ENCODE data around the gene ASB9.

GRCh38 chrX:15292861-15293260, 23.0 kb upstream of the ASB9 start:
- TF ChIP-seq HDGF (IDR thresholded peaks at IDR 0.05), result no peak
- no peak for TF ChIP-seq PCBP1 (IDR thresholded peaks at IDR 0.05; ENCODE audit: low read depth, low read length, poor library complexity, severe bottlenecking)
- no peak for TF ChIP-seq ZNF785 (CRISPR knock-in tag; IDR thresholded peaks at IDR 0.05)
- TF ChIP-seq, protein P1, sequence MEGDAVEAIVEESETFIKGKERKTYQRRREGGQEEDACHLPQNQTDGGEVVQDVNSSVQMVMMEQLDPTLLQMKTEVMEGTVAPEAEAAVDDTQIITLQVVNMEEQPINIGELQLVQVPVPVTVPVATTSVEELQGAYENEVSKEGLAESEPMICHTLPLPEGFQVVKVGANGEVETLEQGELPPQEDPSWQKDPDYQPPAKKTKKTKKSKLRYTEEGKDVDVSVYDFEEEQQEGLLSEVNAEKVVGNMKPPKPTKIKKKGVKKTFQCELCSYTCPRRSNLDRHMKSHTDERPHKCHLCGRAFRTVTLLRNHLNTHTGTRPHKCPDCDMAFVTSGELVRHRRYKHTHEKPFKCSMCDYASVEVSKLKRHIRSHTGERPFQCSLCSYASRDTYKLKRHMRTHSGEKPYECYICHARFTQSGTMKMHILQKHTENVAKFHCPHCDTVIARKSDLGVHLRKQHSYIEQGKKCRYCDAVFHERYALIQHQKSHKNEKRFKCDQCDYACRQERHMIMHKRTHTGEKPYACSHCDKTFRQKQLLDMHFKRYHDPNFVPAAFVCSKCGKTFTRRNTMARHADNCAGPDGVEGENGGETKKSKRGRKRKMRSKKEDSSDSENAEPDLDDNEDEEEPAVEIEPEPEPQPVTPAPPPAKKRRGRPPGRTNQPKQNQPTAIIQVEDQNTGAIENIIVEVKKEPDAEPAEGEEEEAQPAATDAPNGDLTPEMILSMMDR (IDR thresholded peaks at IDR 0.05 in 2 of 3, conservative IDR thresholded peaks at IDR 0.05 in 1 of 3; ENCODE audit: insufficient read depth in 2 of 3, low read depth in 1 of 3, low read length in 3 of 3), result no peak
- no peak for TF ChIP-seq SREBF1 (IDR thresholded peaks at IDR 0.05; ENCODE audit: borderline replicate concordance, low read depth, low read length)
- TF ChIP-seq POLR2AphosphoS5 (IDR thresholded peaks at IDR 0.05; ENCODE audit: control insufficient read depth, insufficient read depth, low read depth, low read length), result no peak
- TF ChIP-seq FOSL1 (tag; conservative IDR thresholded peaks at IDR 0.05), result no peak
- no peak for TF ChIP-seq STAT5B (CRISPR knock-in tag; IDR thresholded peaks at IDR 0.05)
- TF ChIP-seq TCF7L2 (IDR thresholded peaks at IDR 0.05; ENCODE audit: low read depth, low read length), result no peak
- no peak for TF ChIP-seq ZNF589 (CRISPR knock-in tag; IDR thresholded peaks at IDR 0.05; ENCODE audit: low read depth)

Data from K562 (cell line).